Naive thymus-derived CD4-positive, alpha-beta T cell (primary cell): ENCODE results near the gene SMYD3. TPM values are rescaled to one million over a fixed set of nuclear protein-coding genes. Genes with fewer than 3 reads are reported as not detected.

Experiments used
- ATAC-seq: fragments of 150-1000 bp; cut with Tn5 transposase; 2 replicates; pipeline ENCODE4 v1.10.0; 2021; ENCODE audit warnings: mild to moderate bottlenecking, moderate library complexity
- CTCF ChIA-PET: fragments of 350-600 bp; sonication (Branson Sonifier 250); formaldehyde crosslinking; loops from one replicate; lab custom pipeline; 2021; ENCODE audit warnings: antibody characterized with exemption; lab: Charles Lee
- POLR2A ChIA-PET: fragments of 350-600 bp; sonication (Branson Sonifier 250); formaldehyde crosslinking; loops from one replicate; lab custom pipeline; 2021; ENCODE audit warnings: antibody characterized with exemption, inconsistent platforms; lab: Charles Lee
- DNase-seq, 9 donors: peaks; one replicate each; pipeline versions ENCODE4 v3.0.0 to v3.0.0-alpha.2; 2020 to 2022; ENCODE audit warnings: mixed read lengths in 1 of 9
- H3K27ac ChIP-seq: one replicate; pipeline ENCODE4 v1.7.0; 2013; ENCODE audit warnings: mild to moderate bottlenecking, low read depth, low read length, moderate library complexity
- H3K27me3 ChIP-seq, 2 donors: one replicate each; pipeline ENCODE4 v1.7.0; 2013; ENCODE audit warnings: low read length in 2 of 2, mild to moderate bottlenecking in 2 of 2, moderate library complexity in 2 of 2; ENCODE audit not compliant: control insufficient read depth in 2 of 2, insufficient read depth in 2 of 2
- H3K36me3 ChIP-seq, 3 experiments: 1 replicate in 2 of 3; 2 replicates in 1 of 3; pipeline ENCODE4 v1.7.0; 2013; ENCODE audit warnings: low read length in 3 of 3, mild to moderate bottlenecking in 3 of 3, moderate library complexity in 1 of 3; ENCODE audit not compliant: insufficient read depth in 3 of 3, control insufficient read depth in 2 of 3
- H3K4me1 ChIP-seq, 2 donors: one replicate each; pipeline ENCODE4 v1.7.0; 2013; ENCODE audit warnings: low read length in 2 of 2, mild to moderate bottlenecking in 2 of 2, moderate library complexity in 1 of 2; ENCODE audit not compliant: control insufficient read depth in 2 of 2, insufficient read depth in 2 of 2
- H3K4me3 ChIP-seq: 2 replicates; pipeline ENCODE4 v1.7.0; 2013; ENCODE audit warnings: mild to moderate bottlenecking, low read length
- H3K9me3 ChIP-seq, 3 experiments: 1 replicate in 2 of 3; 2 replicates in 1 of 3; pipeline ENCODE4 v1.7.0; 2013; ENCODE audit warnings: low read length in 3 of 3; ENCODE audit not compliant: control insufficient read depth in 2 of 3
- H3K27ac Mint-ChIP-seq, 9 donors: one replicate each; pipeline ENCODE4 v1.8.0; 2020 to 2022; ENCODE audit warnings: mixed read lengths in 9 of 9, mild to moderate bottlenecking in 8 of 9, moderate library complexity in 5 of 9, inconsistent platforms in 2 of 9
- H3K27me3 Mint-ChIP-seq, 5 donors: one replicate each; pipeline ENCODE4 v1.8.0; 2021 to 2022; ENCODE audit warnings: mixed read lengths in 5 of 5, mild to moderate bottlenecking in 1 of 5
- H3K36me3 Mint-ChIP-seq, 5 donors: one replicate each; pipeline ENCODE4 v1.8.0; 2020 to 2022; ENCODE audit warnings: mixed read lengths in 5 of 5, mild to moderate bottlenecking in 3 of 5, inconsistent platforms in 1 of 5
- H3K4me1 Mint-ChIP-seq, 7 donors: one replicate each; pipeline ENCODE4 v1.8.0; 2020 to 2022; ENCODE audit warnings: mixed read lengths in 7 of 7, mild to moderate bottlenecking in 3 of 7, inconsistent platforms in 1 of 7
- H3K4me3 Mint-ChIP-seq, 10 donors: one replicate each; pipeline ENCODE4 v1.8.0; 2020 to 2022; ENCODE audit warnings: mild to moderate bottlenecking in 10 of 10, mixed read lengths in 10 of 10, moderate library complexity in 6 of 10, inconsistent platforms in 2 of 10
- H3K9me3 Mint-ChIP-seq, 11 donors: one replicate each; pipeline ENCODE4 v1.8.0; 2020 to 2022; ENCODE audit warnings: mixed read lengths in 11 of 11, mild to moderate bottlenecking in 4 of 11, inconsistent platforms in 1 of 11, moderate library complexity in 1 of 11
- intact Hi-C, 2 donors: fragments of 100-400 bp; cut with micrococcal nuclease; formaldehyde crosslinking; loops; one replicate each; pipeline ENCODE4 v1.15.1; 2023
- polyA plus RNA-seq, 2 donors: library from polyadenylated mRNA; unstranded; fragments of 300-500 nt; fragmentation: Illumina TruSeq; gene quantifications; one replicate each; pipeline ENCODE4 v1.2.3, GENCODE V29; 2021
- total RNA-seq, 6 experiments: library from RNA in 5 of 6; stranded (reverse) in 5 of 6; gene quantifications; 1 replicate in 5 of 6; 2 replicates in 1 of 6; pipeline ENCODE4 v1.2.3 and lab custom pipeline; 2021 to 2026

Gene SMYD3
- total and polyA plus RNA-seq, 7 experiments from 2014 or later = 19.5 to 28.6 (median 24.4) TPM

DNA sequence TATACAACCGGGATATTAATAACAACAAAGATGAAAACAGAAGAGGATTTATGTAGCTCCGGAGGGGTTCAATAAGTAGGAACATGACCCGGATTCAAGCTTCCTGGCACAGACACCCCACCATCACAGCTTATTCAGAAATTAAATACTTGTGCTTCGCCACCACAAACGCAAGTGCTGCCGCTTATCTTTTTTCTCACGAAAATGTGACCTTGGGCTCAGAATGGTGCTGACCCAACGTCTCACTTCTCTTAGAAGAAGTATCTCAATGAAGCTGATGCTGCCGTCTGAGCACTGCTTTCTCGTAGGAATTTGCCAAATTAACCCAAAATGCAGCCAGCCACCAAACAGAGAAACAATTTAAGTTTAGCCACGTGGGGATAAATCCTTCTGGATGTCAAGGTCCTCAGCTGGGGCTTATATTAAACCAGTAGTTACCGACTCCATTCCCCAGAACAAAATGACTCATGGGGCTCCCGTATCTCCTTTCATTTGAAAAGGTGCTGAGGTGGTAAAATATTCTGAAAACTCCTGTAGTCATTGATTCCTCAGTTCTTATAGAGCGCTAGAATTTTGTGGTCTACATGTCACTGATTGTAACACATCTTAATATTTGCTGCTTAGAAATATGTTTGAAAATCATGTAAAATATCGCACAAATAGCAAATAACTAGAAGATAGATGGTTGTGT is 466.7 kb downstream of the SMYD3 start:
- Mint-ChIP-seq H3K27me3 (no peaks in the 10 kb centered on the region), H3K36me3 (peaks cover 0 to 24% (median 9%) of the 10 kb centered on the region in 5 donors), H3K27ac (no peak overlapping the region), H3K4me3 (no peak overlapping the region), H3K9me3 (peaks cover 0 to 3% (median 0%) of the 10 kb centered on the region in 11 donors), H3K4me1 (peaks cover 0 to 1% (median 0%) of the 10 kb centered on the region in 7 donors)
- Histone ChIP-seq H3K9me3 (no peaks in the 10 kb centered on the region), H3K4me1 (no peaks in the 10 kb centered on the region), H3K27me3 (no peaks in the 10 kb centered on the region), H3K36me3 (no peaks in the 10 kb centered on the region), H3K4me3 (no peak overlapping the region), H3K27ac (no peak overlapping the region)
- ATAC-seq (no peak), DNase-seq (no peak)
- intact Hi-C loops = no loop called here
- ChIA-PET CTCF (no interaction called here), POLR2A (no interaction called here)

DNA sequence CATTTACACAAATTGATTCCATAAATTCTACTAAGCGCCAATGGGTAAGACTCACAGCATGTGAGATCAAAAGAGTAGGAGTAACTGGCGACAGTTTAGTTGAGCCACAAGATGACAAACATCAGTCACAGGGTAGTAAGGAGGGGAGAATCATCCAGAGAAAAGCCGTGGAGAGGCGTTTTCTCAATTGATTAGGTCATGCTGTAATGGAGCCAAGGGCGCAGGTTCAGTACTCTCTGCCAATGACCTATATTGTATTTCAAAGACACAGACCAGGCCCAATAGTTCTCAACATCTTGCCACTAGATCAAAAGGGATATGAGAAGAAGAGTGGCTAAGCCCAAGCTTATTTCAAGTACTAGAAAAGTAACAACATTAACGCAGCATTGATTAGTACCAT is 467.5 kb downstream of the SMYD3 start:
- intact Hi-C loops = no loop called here
- POLR2A ChIA-PET = no interaction called here
- no peak for ATAC-seq

DNA sequence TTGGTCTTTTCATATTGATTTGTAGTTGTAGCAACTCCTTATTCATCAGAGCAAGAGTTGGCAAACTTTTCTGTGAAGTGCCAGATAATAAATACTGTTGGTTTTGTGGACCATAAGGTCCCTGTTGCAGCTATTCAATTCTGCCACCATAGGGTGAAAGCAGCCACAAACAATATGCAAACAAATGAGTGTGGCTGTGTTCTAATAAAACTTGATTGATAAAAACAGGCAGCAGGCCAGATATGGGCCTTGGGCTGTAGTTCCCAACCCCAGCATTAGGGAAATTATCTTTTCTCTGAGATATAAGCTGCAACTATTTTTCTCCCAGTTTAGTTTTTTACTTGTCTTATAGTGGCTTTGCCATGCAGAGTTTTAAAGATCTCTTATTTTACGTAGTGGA is 469.2 kb downstream of the SMYD3 start:
- Mint-ChIP-seq H3K4me1 (peaks cover 0 to 1% (median 0%) of the 10 kb centered on the region in 7 donors), H3K36me3 (peaks cover 0 to 13% (median 0%) of the 10 kb centered on the region in 5 donors), H3K4me3 (no peak overlapping the region), H3K27me3 (no peaks in the 10 kb centered on the region), H3K9me3 (peaks cover 0 to 2% (median 0%) of the 10 kb centered on the region in 11 donors), H3K27ac (no peak overlapping the region)
- no peak for ATAC-seq
- no peaks in the 10 kb centered on the region for H3K9me3 ChIP-seq
- no peaks in the 10 kb centered on the region for H3K36me3 ChIP-seq
- DNase-seq = no peak
- intact Hi-C loops = no loop called here
- no peaks in the 10 kb centered on the region for H3K27me3 ChIP-seq
- ChIA-PET CTCF (no interaction called here), POLR2A (no interaction called here)
- H3K27ac ChIP-seq = no peak overlapping the region
- H3K4me1 ChIP-seq = no peaks in the 10 kb centered on the region
- H3K4me3 ChIP-seq = no peak overlapping the region

More for the DNA sequence above, 467.5 kb downstream of the SMYD3 start:
- Mint-ChIP-seq H3K27ac (no peak overlapping the region), H3K9me3 (peaks cover 0 to 3% (median 0%) of the 10 kb centered on the region in 11 donors), H3K27me3 (no peaks in the 10 kb centered on the region), H3K4me1 (peaks cover 0 to 1% (median 0%) of the 10 kb centered on the region in 7 donors), H3K4me3 (no peak overlapping the region), H3K36me3 (peaks cover 0 to 21% (median 6%) of the 10 kb centered on the region in 5 donors)
- Histone ChIP-seq H3K27me3 (no peaks in the 10 kb centered on the region), H3K27ac (no peak overlapping the region), H3K9me3 (no peaks in the 10 kb centered on the region), H3K36me3 (no peaks in the 10 kb centered on the region), H3K4me1 (no peaks in the 10 kb centered on the region), H3K4me3 (no peak overlapping the region)
- CTCF ChIA-PET = no interaction called here
- DNase-seq = no peak

DNA sequence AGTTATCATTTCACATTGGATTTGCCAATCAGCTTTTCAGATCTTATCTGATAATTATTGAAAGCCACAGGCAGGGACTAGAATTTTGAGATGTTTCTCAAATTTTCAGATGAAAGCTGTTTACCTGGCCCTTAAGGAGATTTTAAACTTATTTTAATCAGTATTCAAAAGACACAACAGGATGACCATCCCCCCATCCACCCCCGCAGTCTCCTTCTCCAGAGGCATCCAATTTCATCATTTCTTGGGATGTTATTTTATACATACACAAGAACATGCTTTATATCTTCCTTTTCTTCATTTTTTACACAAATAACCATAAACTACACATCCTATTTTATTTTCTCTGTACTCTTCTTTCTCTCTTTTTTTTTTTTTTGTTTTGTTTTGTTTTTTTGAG is 470.9 kb downstream of the SMYD3 start:
- H3K9me3 Mint-ChIP-seq = peaks cover 0 to 2% (median 0%) of the 10 kb centered on the region in 11 donors
- DNase-seq (no peak), ATAC-seq (no peak)
- peaks cover 0 to 10% (median 0%) of the 10 kb centered on the region in 5 donors for H3K36me3 Mint-ChIP-seq
- no peaks in the 10 kb centered on the region for H3K27me3 Mint-ChIP-seq
- Histone ChIP-seq H3K36me3 (no peaks in the 10 kb centered on the region), H3K27ac (no peak overlapping the region), H3K4me3 (no peak overlapping the region), H3K9me3 (no peaks in the 10 kb centered on the region), H3K4me1 (no peaks in the 10 kb centered on the region), H3K27me3 (no peaks in the 10 kb centered on the region)
- no peak overlapping the region for H3K4me3 Mint-ChIP-seq
- intact Hi-C loops = no loop called here
- no peak overlapping the region for H3K27ac Mint-ChIP-seq
- POLR2A ChIA-PET = interaction anchor here (0.6 kb wide), 1 partner anchor 29 kb away, joined by 3 read pairs; no protein-coding TSS in a partner anchor
- CTCF ChIA-PET = no interaction called here
- H3K4me1 Mint-ChIP-seq = peaks cover 0 to 1% (median 0%) of the 10 kb centered on the region in 7 donors

DNA sequence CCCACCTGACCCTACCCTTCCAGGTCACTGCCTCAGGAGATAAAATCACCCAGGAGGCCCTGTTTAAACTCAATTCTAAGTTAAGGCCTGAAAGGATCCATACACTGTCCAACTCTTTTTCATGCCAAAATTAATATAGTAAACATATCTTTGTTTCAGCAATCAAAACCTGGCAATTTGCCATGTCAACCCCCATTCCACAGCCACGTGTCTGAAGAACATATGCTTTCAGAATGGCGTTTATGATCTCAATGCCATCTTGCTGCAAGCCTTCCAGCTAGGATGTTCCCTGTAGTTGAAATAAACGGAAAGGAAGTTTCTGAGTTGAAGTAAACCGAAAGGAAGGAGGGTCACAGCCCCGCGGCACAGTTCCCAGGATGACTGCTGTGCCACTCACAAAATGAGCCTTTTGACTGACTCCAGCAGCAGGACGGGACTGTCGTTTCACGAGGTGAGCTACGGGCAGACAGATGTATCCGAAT is 472.0 kb downstream of the SMYD3 start:
- DNase-seq (no peak), ATAC-seq (no peak)
- Mint-ChIP-seq H3K27me3 (no peaks in the 10 kb centered on the region), H3K9me3 (peaks cover 0 to 3% (median 0%) of the 10 kb centered on the region in 11 donors), H3K4me1 (peaks cover 0 to 1% (median 0%) of the 10 kb centered on the region in 7 donors), H3K27ac (no peak overlapping the region), H3K4me3 (no peak overlapping the region), H3K36me3 (peaks cover 0 to 11% (median 0%) of the 10 kb centered on the region in 5 donors)
- no peaks in the 10 kb centered on the region for H3K27me3 ChIP-seq
- ChIA-PET CTCF (no interaction called here), POLR2A (no interaction called here)
- H3K36me3 ChIP-seq = no peaks in the 10 kb centered on the region
- no peak overlapping the region for H3K27ac ChIP-seq
- H3K9me3 ChIP-seq = no peaks in the 10 kb centered on the region
- H3K4me1 ChIP-seq = no peaks in the 10 kb centered on the region
- intact Hi-C loops = no loop called here
- H3K4me3 ChIP-seq = no peak overlapping the region

DNA sequence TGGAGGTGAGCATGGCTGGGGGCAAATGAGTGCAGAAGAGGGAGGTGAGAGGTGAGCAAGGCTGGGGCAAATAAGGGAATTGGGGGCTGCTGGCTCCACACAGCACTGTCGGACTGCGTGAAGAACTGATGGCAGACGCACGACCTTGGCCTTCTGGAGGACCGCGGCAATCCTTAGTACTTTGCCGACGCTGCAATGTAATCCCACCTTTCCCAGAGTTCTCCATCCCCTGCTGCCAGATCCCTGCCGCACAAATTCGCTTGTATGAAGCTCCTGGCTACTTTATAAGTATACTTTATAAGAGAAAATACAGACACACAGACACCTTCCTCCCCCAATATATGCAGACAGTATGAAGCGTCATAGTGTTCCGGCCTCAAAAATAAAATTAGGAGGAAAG is 472.4 kb downstream of the SMYD3 start:
- H3K27ac Mint-ChIP-seq = no peak overlapping the region
- no peaks in the 10 kb centered on the region for H3K27me3 Mint-ChIP-seq
- intact Hi-C loops = no loop called here

More for the DNA sequence above, 472.4 kb downstream of the SMYD3 start:
- Mint-ChIP-seq H3K9me3 (peaks cover 0 to 4% (median 0%) of the 10 kb centered on the region in 11 donors), H3K4me1 (peaks cover 0 to 2% (median 0%) of the 10 kb centered on the region in 7 donors), H3K4me3 (no peak overlapping the region), H3K36me3 (peaks cover 0 to 12% (median 0%) of the 10 kb centered on the region in 5 donors)
- ChIA-PET POLR2A (no interaction called here), CTCF (interaction anchor here (1.0 kb wide), 1 partner anchor 31 kb away, joined by 3 read pairs; no protein-coding TSS in a partner anchor)
- H3K27me3 ChIP-seq = no peaks in the 10 kb centered on the region
- H3K36me3 ChIP-seq = no peaks in the 10 kb centered on the region
- H3K4me3 ChIP-seq = no peak overlapping the region
- ATAC-seq = no peak
- H3K9me3 ChIP-seq = no peaks in the 10 kb centered on the region
- no peaks in the 10 kb centered on the region for H3K4me1 ChIP-seq
- no peak for DNase-seq
- H3K27ac ChIP-seq = no peak overlapping the region
